GM23248 (cell line): ENCODE measurements around the gene CERK. TPM values are rescaled to one million over a fixed set of nuclear protein-coding genes. Genes with fewer than 3 reads are reported as not detected.

Experiments used
- DNase-seq: peaks from one replicate; pipeline ENCODE4 v3.0.0-alpha.2; 2015
- H2AFZ ChIP-seq: fragments of 200-600 bp; sonication (generic); 2 replicates; pipeline ENCODE4 v1.6.1; 2016; ENCODE audit warnings: antibody characterized with exemption
- H3F3A ChIP-seq: fragments of 200-600 bp; sonication (generic); 2 replicates; pipeline ENCODE4 v1.6.1; 2016; ENCODE audit warnings: mild to moderate bottlenecking, antibody characterized with exemption, mixed run types; ENCODE audit not compliant: insufficient read depth
- H3K27ac ChIP-seq: fragments of 200-600 bp; sonication (generic); 2 replicates; pipeline ENCODE4 v1.5.1; 2016; ENCODE audit warnings: mild to moderate bottlenecking
- H3K27me3 ChIP-seq: fragments of 200-600 bp; sonication (generic); replicated peaks from 2 replicates; pipeline ENCODE4 v1.6.1; 2016; ENCODE audit warnings: mild to moderate bottlenecking; ENCODE audit not compliant: insufficient read depth
- H3K36me3 ChIP-seq: fragments of 200-600 bp; sonication (generic); 2 replicates; pipeline ENCODE4 v1.6.1; 2016; ENCODE audit warnings: low read depth, mild to moderate bottlenecking
- H3K4me1 ChIP-seq: fragments of 200-600 bp; sonication (generic); 2 replicates; pipeline ENCODE4 v1.6.1; 2016; ENCODE audit warnings: mild to moderate bottlenecking; ENCODE audit not compliant: insufficient read depth
- H3K4me2 ChIP-seq: fragments of 200-600 bp; sonication (generic); one replicate; pipeline ENCODE4 v1.6.1; 2016; ENCODE audit warnings: mild to moderate bottlenecking; ENCODE audit not compliant: unreplicated experiment
- H3K4me3 ChIP-seq: fragments of 200-600 bp; sonication (generic); 2 replicates; pipeline ENCODE4 v1.5.1; 2016; ENCODE audit warnings: mild to moderate bottlenecking
- H3K79me2 ChIP-seq: fragments of 200-600 bp; sonication (generic); 2 replicates; pipeline ENCODE4 v1.6.1; 2016; ENCODE audit warnings: mild to moderate bottlenecking; ENCODE audit not compliant: insufficient read depth
- H3K9ac ChIP-seq: fragments of 200-600 bp; sonication (generic); 2 replicates; pipeline ENCODE4 v1.6.1; 2016; ENCODE audit warnings: mild to moderate bottlenecking
- H3K9me2 ChIP-seq: fragments of 200-600 bp; sonication (generic); 2 replicates; pipeline ENCODE4 v1.6.1; 2016; ENCODE audit warnings: mixed run types, mild to moderate bottlenecking, moderate library complexity; ENCODE audit not compliant: insufficient read depth
- H3K9me3 ChIP-seq: fragments of 200-600 bp; sonication (generic); one replicate; pipeline ENCODE4 v1.6.1; 2017; ENCODE audit warnings: low read depth
- H4K20me1 ChIP-seq: fragments of 200-600 bp; sonication (generic); 2 replicates; pipeline ENCODE4 v1.6.0; 2016; ENCODE audit not compliant: insufficient read depth
- EZH2 ChIP-seq: fragments of 200-600 bp; sonication (generic); IDR thresholded peaks from 2 replicates; pipeline ENCODE4 v1.6.1; 2018; ENCODE audit warnings: antibody characterized with exemption, mild to moderate bottlenecking; ENCODE audit not compliant: insufficient read depth, poor library complexity, severe bottlenecking
- EZH2phosphoT487 ChIP-seq: fragments of 200-600 bp; sonication (generic); IDR thresholded peaks from 2 replicates; pipeline ENCODE4 v1.6.1; 2018; ENCODE audit warnings: antibody characterized with exemption, moderate library complexity, mild to moderate bottlenecking, low read depth; ENCODE audit not compliant: insufficient read depth
- WGBS, 2 experiments: methylation state at CpG; one replicate each; pipeline ENCODE4 v1.1.6; 2015 to 2017; ENCODE audit warnings: low lambda C conversion rate in 2 of 2, low coverage in 1 of 2; ENCODE audit errors: missing lambda C conversion rate in 2 of 2; 5-methylcytosine and 5-hydroxymethylcytosine counted together
- in situ Hi-C: fragments of 300-500 bp; cut with MboI; formaldehyde crosslinking; loops from 2 replicates; pipeline ENCODE4 v1.15.0; 2020
- polyA plus RNA-seq: library from polyadenylated mRNA; unstranded; fragments of >200 nt; fragmentation: Nextera tagmentation; extraction: Ambion mirVana; gene quantifications from 2 replicates; pipeline ENCODE4 v1.2.1, GENCODE V29; 2016
- total RNA-seq: library from RNA; depleted of rRNA; stranded (reverse); fragments of >200 nt; shearing (Covaris generic); gene quantifications from 2 replicates; pipeline ENCODE4 v1.2.3, GENCODE V29; 2014

Gene CERK
- total and polyA plus RNA-seq, 2 experiments from 2014 or later: 25.3 to 45.4 TPM

GRCh38 chr22:46676881-46677280 is 61.2 kb downstream of the CERK start:
- no peak overlapping the region for H3K9ac ChIP-seq
- H4K20me1 ChIP-seq: no peaks in the 10 kb centered on the region
- in situ Hi-C loops: no loop called here
- H3K9me3 ChIP-seq: no peaks in the 10 kb centered on the region
- no peak for DNase-seq
- no peak for TF ChIP-seq EZH2
- no peak for TF ChIP-seq EZH2phosphoT487
- no peak overlapping the region for H3K4me3 ChIP-seq
- no peak overlapping the region for H2AFZ ChIP-seq
- peaks cover 12% of the 10 kb centered on the region for H3K4me1 ChIP-seq
- no peak overlapping the region for H3K27ac ChIP-seq
- no peak overlapping the region for H3K4me2 ChIP-seq
- H3K79me2 ChIP-seq: no peaks in the 10 kb centered on the region
- no peaks in the 10 kb centered on the region for H3K36me3 ChIP-seq
- H3F3A ChIP-seq: 0 out of 2 replicates have a peak, but pooled peaks cover 5% of the 10 kb centered on the region
- no peaks in the 10 kb centered on the region for H3K9me2 ChIP-seq
- WGBS, 2 experiments: 86 to 89% methylated on average over 14 of the region's 14 CpGs
- H3K27me3 ChIP-seq: no peaks in the 10 kb centered on the region

- H3K36me3 ChIP-seq: no peaks in the 10 kb centered on the region
- no peaks in the 10 kb centered on the region for H3K9me2 ChIP-seq
- H3F3A ChIP-seq: 0 out of 2 replicates have a peak, but pooled peaks cover 5% of the 10 kb centered on the region
- H3K27ac ChIP-seq: no peak overlapping the region
- no peaks in the 10 kb centered on the region for H3K9me3 ChIP-seq
- no peak overlapping the region for H3K4me3 ChIP-seq
- H3K4me2 ChIP-seq: no peak overlapping the region
- no peaks in the 10 kb centered on the region for H4K20me1 ChIP-seq
- no peaks in the 10 kb centered on the region for H3K79me2 ChIP-seq
- H3K27me3 ChIP-seq: no peaks in the 10 kb centered on the region
- DNase-seq: no peak
- no peak overlapping the region for H3K9ac ChIP-seq
- H2AFZ ChIP-seq: no peak overlapping the region
- in situ Hi-C loops: no loop called here
- 85 to 90% methylated on average over 13 to 15 of the region's 15 CpGs for WGBS, 2 experiments
- TF ChIP-seq EZH2 (no peak), EZH2phosphoT487 (no peak)
- H3K4me1 ChIP-seq: peaks cover 12% of the 10 kb centered on the region
Observed at GRCh38 chr22:46676479-46676878, 61.6 kb downstream of the CERK start.

GRCh38 chr22:46675938-46676337 is 62.1 kb downstream of the CERK start:
- no peak overlapping the region for H2AFZ ChIP-seq
- no peaks in the 10 kb centered on the region for H3K9me2 ChIP-seq
- in situ Hi-C loops: no loop called here
- 89 to 95% methylated on average over 16 of the region's 16 CpGs for WGBS, 2 experiments
- TF ChIP-seq EZH2 (no peak), EZH2phosphoT487 (no peak)
- no peaks in the 10 kb centered on the region for H4K20me1 ChIP-seq
- 0 out of 2 replicates have a peak, but pooled peaks cover 5% of the 10 kb centered on the region for H3F3A ChIP-seq
- peaks cover 12% of the 10 kb centered on the region for H3K4me1 ChIP-seq
- H3K27ac ChIP-seq: no peak overlapping the region
- H3K4me2 ChIP-seq: no peak overlapping the region
- DNase-seq: no peak
- no peaks in the 10 kb centered on the region for H3K27me3 ChIP-seq
- H3K4me3 ChIP-seq: no peak overlapping the region
- no peaks in the 10 kb centered on the region for H3K9me3 ChIP-seq
- H3K79me2 ChIP-seq: no peaks in the 10 kb centered on the region
- no peaks in the 10 kb centered on the region for H3K36me3 ChIP-seq
- H3K9ac ChIP-seq: no peak overlapping the region

GRCh38 chr22:46675479-46675878 is 62.6 kb downstream of the CERK start:
- Histone ChIP-seq H3F3A (0 out of 2 replicates have a peak, but pooled peaks cover 5% of the 10 kb centered on the region), H3K4me3 (no peak overlapping the region), H2AFZ (no peak overlapping the region), H3K27ac (no peak overlapping the region), H3K4me2 (no peak overlapping the region), H3K79me2 (no peaks in the 10 kb centered on the region), H4K20me1 (no peaks in the 10 kb centered on the region), H3K9me2 (no peaks in the 10 kb centered on the region), H3K9ac (no peak overlapping the region), H3K9me3 (no peaks in the 10 kb centered on the region), H3K4me1 (peaks cover 12% of the 10 kb centered on the region), H3K36me3 (no peaks in the 10 kb centered on the region), H3K27me3 (no peaks in the 10 kb centered on the region)
- TF ChIP-seq EZH2phosphoT487 (no peak), EZH2 (no peak)
- 96 to 97% methylated on average over 13 of the region's 13 CpGs for WGBS, 2 experiments
- in situ Hi-C loops: no loop called here
- no peak for DNase-seq

- no peaks in the 10 kb centered on the region for H3K79me2 ChIP-seq
- DNase-seq: no peak
- in situ Hi-C loops: no loop called here
- H3K9ac ChIP-seq: no peak overlapping the region
- no peaks in the 10 kb centered on the region for H3K27me3 ChIP-seq
- no peak overlapping the region for H3K4me3 ChIP-seq
- TF ChIP-seq EZH2 (no peak), EZH2phosphoT487 (no peak)
- 0 out of 2 replicates have a peak, but pooled peaks cover 1% of the 10 kb centered on the region for H3F3A ChIP-seq
- H2AFZ ChIP-seq: no peak overlapping the region
- H3K9me2 ChIP-seq: no peaks in the 10 kb centered on the region
- no peak overlapping the region for H3K4me2 ChIP-seq
- H3K4me1 ChIP-seq: peaks cover 8% of the 10 kb centered on the region
- H4K20me1 ChIP-seq: no peaks in the 10 kb centered on the region
- no peaks in the 10 kb centered on the region for H3K36me3 ChIP-seq
- WGBS, 2 experiments: 87 to 92% methylated on average over 10 to 11 of the region's 11 CpGs
- H3K27ac ChIP-seq: no peak overlapping the region
- H3K9me3 ChIP-seq: no peaks in the 10 kb centered on the region
Observed at GRCh38 chr22:46674906-46675305, 63.1 kb downstream of the CERK start.
